C1 segment of cervical spinal cord (tissue), 14 donors: ENCODE results near the gene SLC27A3.
"Not testable (repeated sequence)": the region's sequence is repeated elsewhere in the genome, so short reads cannot be mapped to it uniquely, and the experiment has no call there.

Experiments used
- DNase-seq, 14 donors: peaks; one replicate each; lab custom pipeline; 2025; lab: John Stamatoyannopoulos, UW

SLC27A3 gene

GRCh38 chr1:153779781-153780541 lies 4.8 kb downstream of the SLC27A3 start:
- no peak for DNase-seq

- DNase-seq = no peak
Measured at GRCh38 chr1:153780551-153780950, 5.3 kb downstream of the SLC27A3 start.

- DNase-seq = not testable (repeated sequence)
Measured at GRCh38 chr1:153782648-153783047, 7.4 kb downstream of the SLC27A3 start.

DNA sequence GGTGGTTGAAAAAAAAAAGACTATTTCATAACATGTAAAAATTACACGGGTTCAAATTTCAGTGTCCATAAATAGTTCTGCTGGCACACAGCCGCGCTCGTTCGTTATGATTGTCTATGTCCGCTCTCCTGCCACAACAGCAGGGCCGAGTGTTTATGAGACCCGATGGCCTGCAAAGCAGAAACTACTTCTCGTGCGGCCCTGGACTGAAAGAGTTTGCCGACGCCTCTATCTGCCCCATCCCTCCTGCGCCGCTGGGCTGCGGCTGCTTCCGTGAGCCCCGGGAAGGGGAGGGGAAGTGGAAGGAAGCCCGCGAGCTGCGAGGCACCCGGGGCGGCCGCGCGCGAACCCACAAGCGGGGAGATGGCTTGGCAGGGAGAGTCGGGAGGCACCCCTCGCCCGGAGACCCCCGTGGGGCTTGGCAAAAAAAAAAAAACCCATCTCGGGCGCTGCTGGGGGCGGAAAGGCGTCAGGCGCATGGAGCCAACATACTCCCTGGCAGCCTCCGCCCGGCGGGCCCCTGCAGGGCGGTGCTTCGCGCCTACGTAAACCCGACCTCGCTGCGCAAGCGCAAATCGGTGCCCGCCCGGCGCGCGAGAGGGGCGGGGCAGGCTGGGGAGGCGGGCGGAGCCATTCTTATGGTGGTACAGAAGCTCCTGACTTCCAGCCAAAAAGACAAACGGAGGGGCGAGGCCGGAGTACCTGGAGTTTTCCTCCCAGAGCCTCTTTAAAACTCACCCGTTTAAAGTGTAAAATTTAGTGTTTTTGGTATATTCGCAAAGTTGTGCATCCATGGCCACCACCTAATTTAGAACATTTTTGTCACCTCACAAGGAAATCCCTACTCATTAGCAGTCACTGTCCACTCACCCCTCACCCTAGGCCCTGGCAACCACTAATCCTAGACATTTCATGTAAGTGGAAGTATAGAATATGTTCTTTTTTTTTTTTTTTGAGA lies 8.3 kb downstream of the SLC27A3 start:
- DNase-seq = peak in 13 of 14 donors; percentile 59 to 92 (median 86)

- no peak for DNase-seq
Measured at GRCh38 chr1:153786038-153786790, 11.0 kb downstream of the SLC27A3 start.

GRCh38 chr1:153789478-153790034 lies 14.3 kb downstream of the SLC27A3 start:
- peak in 1 of 14 donors; percentile 71 for DNase-seq

GRCh38 chr1:153790313-153790965 lies 15.2 kb downstream of the SLC27A3 start:
- peak in 12 of 14 donors; percentile 33 to 91 (median 80) for DNase-seq

- DNase-seq = peak in 1 of 14 donors; percentile 22
Measured at GRCh38 chr1:153790966-153791647, 15.9 kb downstream of the SLC27A3 start.

DNA sequence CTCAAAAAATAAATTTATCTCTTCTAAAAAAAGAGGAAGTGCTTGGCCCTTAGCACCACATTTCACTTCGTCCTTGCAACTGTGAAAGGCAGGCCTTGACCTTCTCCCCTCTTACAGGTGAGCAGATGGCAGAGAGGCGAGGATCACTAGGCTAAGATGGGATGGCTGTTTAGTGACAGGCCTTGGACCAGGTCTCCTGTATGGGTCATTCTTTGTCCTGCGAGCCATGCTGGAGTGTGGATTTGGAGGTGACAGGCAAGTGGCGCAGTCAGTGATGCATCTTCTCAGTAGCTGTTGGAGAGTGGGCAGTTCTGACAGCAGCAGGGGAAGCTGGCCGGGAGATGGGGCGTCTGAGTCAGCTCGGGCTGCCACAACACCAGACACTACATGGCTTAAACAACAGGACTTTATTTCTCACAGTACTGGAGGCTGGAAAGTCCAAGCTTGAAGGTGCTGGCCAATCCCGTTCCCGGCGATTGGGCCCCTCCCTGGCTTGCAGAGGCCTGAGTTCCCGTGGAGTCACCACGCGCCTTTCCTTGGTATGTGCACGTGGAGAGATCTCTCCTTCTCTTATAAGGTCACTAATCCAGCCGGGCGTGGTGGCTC lies 16.5 kb downstream of the SLC27A3 start:
- DNase-seq = no peak

GRCh38 chr1:153792631-153793041 lies 17.4 kb downstream of the SLC27A3 start:
- DNase-seq = no peak

GRCh38 chr1:153793261-153793972 lies 18.2 kb downstream of the SLC27A3 start:
- no peak for DNase-seq

DNA sequence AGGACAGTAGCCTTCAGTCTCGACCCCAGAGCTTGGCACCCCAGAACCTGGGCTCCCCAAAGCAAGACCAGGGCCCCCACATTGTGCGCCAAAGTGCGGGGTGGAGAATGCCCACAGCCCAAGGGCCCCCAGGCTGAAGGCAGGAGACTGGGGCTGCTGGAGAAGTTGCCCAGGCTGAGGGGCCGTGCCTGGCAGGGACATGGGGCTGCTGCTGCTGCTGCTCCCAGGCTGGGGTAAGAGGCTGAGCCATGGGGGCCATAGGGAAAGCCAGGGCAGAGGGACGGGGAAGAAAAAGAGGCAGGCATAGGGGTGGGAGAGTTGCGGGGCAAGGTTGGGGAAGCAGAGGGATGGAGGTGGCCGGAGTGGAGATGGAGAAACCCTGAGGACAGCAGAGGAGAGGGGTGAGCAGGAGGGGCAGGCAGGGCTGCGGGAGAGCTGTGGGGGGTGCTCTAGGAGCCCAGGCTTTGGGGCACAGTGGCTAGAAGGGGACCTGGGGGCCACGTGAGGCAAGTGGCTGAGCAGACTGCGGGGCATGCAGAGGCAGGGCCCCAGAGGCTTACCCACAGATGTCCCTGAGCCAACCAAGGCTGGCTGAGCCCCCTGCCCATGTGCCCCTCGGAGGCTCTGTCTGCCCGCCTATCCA lies 18.9 kb downstream of the SLC27A3 start:
- DNase-seq = no peak

GRCh38 chr1:153794624-153795329 lies 19.6 kb downstream of the SLC27A3 start:
- peak in 1 of 14 donors; percentile 22 for DNase-seq

DNA sequence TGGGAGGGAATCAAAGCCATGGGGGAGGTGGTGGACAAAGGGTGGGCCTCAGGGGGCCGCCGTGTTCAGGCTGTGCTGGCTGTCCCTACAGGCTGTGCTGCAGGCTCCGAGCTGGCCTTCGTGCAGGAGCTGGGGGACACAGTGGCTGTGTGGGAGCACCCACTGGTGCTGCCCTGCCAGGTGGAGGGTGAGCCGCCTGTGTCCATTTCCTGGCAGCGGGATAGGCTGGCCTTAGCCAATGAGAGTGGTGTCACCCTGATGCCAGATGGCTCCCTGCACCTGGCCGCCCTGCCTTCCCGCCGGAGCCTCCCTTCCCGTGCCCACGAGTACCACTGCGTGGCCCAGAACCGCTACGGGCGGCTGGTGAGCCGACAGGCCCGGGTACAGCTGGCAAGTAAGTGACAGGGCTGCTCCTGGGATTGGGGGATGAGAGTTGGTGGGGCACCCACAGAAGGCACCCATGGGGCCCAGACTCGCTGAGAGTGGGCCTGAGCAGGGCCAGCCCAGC lies 20.2 kb downstream of the SLC27A3 start:
- peak in 2 of 14 donors; percentile 27 to 81 for DNase-seq

- DNase-seq = no peak
Measured at GRCh38 chr1:153795934-153796785, 21.0 kb downstream of the SLC27A3 start.

DNA sequence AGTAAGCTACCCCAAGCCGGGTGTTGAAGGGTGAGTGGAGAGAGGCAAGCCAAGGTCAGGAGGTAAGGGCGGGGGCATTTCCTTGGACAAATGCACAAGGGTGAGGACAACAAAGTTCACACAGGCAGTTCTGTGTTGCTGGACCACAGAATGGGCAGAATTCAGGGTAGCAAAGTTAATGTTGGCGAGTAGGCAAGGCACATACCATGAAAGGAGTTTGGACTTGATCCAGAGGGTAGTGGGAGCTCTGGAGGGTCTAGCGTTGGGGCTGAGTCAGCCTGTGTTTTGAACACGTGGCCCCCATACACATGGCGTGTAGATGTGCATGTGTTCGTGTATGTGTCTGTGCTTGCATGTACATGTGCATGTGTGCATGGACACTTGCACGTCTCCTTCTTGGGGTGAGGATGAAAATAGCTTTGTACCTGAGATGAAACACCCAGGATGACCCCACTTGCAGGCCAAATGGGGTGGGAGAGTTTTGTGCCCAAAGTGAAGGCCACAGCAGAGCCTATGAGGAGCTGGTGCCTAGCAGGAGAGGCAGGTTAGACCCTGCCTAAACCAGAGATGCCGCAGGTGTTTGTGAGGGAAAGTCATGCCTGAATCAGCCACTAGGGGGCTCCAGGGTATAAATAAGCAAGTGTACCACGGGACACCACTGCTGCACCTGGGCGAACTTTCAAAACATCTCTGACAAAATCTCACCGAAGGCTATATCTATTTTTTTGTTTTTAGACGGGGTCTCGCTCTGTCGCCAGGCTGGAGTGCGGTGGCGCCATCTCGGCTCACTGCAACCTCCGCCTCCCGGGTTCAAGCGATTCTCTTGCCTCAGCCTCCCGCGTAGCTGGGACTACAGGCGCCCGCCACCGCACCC lies 21.8 kb downstream of the SLC27A3 start:
- peak in 8 of 14 donors; percentile 8 to 46 (median 22) for DNase-seq
